ENCODE measurements around the gene SORL1-AS1.

Gene SORL1-AS1

GRCh38 chr11:121435551-121436511 lies 16.9 kb downstream of the SORL1-AS1 start:
- TF ChIP-seq CTCF (IDR thresholded peaks at IDR 0.05 in 4 of 5, conservative IDR thresholded peaks at IDR 0.05 in 1 of 5) (no peak), POLR2A (IDR thresholded peaks at IDR 0.05) (no peak)
- Histone ChIP-seq H3K4me3 (no peak overlapping the region), H3K4me1 (no peaks in the 10 kb centered on the region), H3K27me3 (no peaks in the 10 kb centered on the region), H3K9me3 (no peaks in the 10 kb centered on the region), H3K27ac (no peak overlapping the region), H3K36me3 (no peaks in the 10 kb centered on the region)
- intact Hi-C loops (cut with DNase I; ENCODE audit: low total_unique reads) = no loop called here
- ATAC-seq (no peak), DNase-seq (no peak)
- in situ Hi-C loops (cut with MboI; ENCODE audit: low sequenced_read_pairs in 4 of 4) = no loop called here

GRCh38 chr11:121435132-121435531 lies 17.6 kb downstream of the SORL1-AS1 start:
- no peak for TF ChIP-seq CTCF (IDR thresholded peaks at IDR 0.05 in 4 of 5, conservative IDR thresholded peaks at IDR 0.05 in 1 of 5)
- no peak for TF ChIP-seq POLR2A (IDR thresholded peaks at IDR 0.05)
- DNase-seq (no peak), ATAC-seq (no peak)
- intact Hi-C loops (cut with DNase I; ENCODE audit: low total_unique reads) (no loop called here), in situ Hi-C loops (cut with MboI; ENCODE audit: low sequenced_read_pairs in 4 of 4) (no loop called here)
- Histone ChIP-seq H3K27ac (no peak overlapping the region), H3K4me1 (no peaks in the 10 kb centered on the region), H3K4me3 (no peak overlapping the region), H3K9me3 (no peaks in the 10 kb centered on the region), H3K36me3 (no peaks in the 10 kb centered on the region), H3K27me3 (no peaks in the 10 kb centered on the region)

DNA sequence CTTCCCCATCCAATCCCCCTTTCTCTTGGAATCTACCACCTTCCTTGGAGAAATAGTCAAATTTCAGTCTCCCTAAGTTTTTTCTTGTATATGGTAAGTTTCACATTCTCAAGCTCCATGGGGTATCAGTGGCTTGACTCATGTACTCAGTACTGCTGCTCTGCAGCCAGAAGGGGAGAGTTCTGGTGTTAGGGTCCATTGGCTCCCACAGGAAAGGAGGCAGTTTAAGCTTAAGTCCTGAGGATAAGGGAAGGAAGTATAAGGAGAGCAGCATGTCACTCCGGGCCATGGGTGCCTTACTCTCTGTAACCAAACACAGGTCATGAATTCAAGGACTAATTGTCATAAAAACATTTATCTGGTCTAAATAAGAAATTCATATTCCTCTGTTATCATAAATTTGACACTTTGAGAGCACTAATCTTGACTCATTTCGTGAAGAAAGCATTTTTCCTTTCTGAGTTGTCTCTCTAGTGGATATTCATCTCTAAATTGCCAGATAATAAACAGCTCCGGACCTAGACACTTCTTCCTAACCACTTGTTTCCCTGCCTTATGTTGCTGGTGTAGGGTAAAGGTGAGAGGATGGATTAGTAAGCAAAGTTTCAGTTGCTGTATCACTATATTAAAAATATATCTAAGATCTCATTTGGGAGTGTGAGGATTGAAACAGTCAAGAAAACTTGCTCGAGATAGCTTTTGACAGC lies 20.8 kb downstream of the SORL1-AS1 start:
- no peak for DNase-seq
- Histone ChIP-seq H3K27ac (no peak overlapping the region), H3K27me3 (peaks cover 0 to 7% (median 0%) of the 10 kb centered on the region in 3 donors), H3K36me3 (no peaks in the 10 kb centered on the region), H3K4me1 (no peaks in the 10 kb centered on the region), H3K4me3 (no peak overlapping the region), H3K9me3 (no peaks in the 10 kb centered on the region)
- intact Hi-C loops (cut with DNase I; ENCODE audit: low total_unique reads) (no loop called here), in situ Hi-C loops (cut with MboI; ENCODE audit: low sequenced_read_pairs in 4 of 4) (no loop called here)
- ATAC-seq = no peak
- no peak for TF ChIP-seq POLR2A (IDR thresholded peaks at IDR 0.05)
- TF ChIP-seq CTCF (IDR thresholded peaks at IDR 0.05 in 4 of 5, conservative IDR thresholded peaks at IDR 0.05 in 1 of 5) = no peak

GRCh38 chr11:121429556-121429955 lies 23.2 kb downstream of the SORL1-AS1 start:
- Histone ChIP-seq H3K36me3 (no peaks in the 10 kb centered on the region), H3K27me3 (peaks cover 0 to 11% (median 0%) of the 10 kb centered on the region in 3 donors), H3K27ac (no peak overlapping the region), H3K4me3 (no peak overlapping the region), H3K4me1 (no peaks in the 10 kb centered on the region), H3K9me3 (no peaks in the 10 kb centered on the region)
- ATAC-seq (no peak), DNase-seq (no peak)
- in situ Hi-C loops (cut with MboI; ENCODE audit: low sequenced_read_pairs in 4 of 4) (no loop called here), intact Hi-C loops (cut with DNase I; ENCODE audit: low total_unique reads) (no loop called here)
- TF ChIP-seq POLR2A (IDR thresholded peaks at IDR 0.05) (no peak), CTCF (IDR thresholded peaks at IDR 0.05 in 4 of 5, conservative IDR thresholded peaks at IDR 0.05 in 1 of 5) (no peak)

Measured in gastrocnemius medialis (tissue), 4 donors.